Trophoblast cell (in vitro differentiated cells and primary cell): ENCODE data around the gene SLC6A19.

Source experiments
- DNase-seq, 2 donors: peaks; one replicate each; pipeline ENCODE4 v3.0.0-alpha.2; 2016
- H2AFZ ChIP-seq: 2 replicates; pipeline ENCODE4 v1.6.1; 2013; ENCODE audit warnings: low read length, moderate library complexity, mild to moderate bottlenecking; ENCODE audit not compliant: insufficient read depth, poor library complexity
- H2AK5ac ChIP-seq: 2 replicates; pipeline ENCODE4 v1.6.1; 2013; ENCODE audit warnings: mild to moderate bottlenecking, low read length
- H2BK120ac ChIP-seq: 2 replicates; pipeline ENCODE4 v1.6.1; 2013; ENCODE audit warnings: low read length, mild to moderate bottlenecking, moderate library complexity; ENCODE audit not compliant: insufficient read depth, poor library complexity
- H2BK12ac ChIP-seq: 2 replicates; pipeline ENCODE4 v1.6.1; 2013; ENCODE audit warnings: mild to moderate bottlenecking, low read length, moderate library complexity
- H2BK5ac ChIP-seq: 2 replicates; pipeline ENCODE4 v1.6.1; 2013; ENCODE audit warnings: low read length, low read depth, moderate library complexity, mild to moderate bottlenecking; ENCODE audit not compliant: poor library complexity
- H3K14ac ChIP-seq: 2 replicates; pipeline ENCODE4 v1.6.1; 2013; ENCODE audit warnings: mild to moderate bottlenecking, low read length
- H3K18ac ChIP-seq: 2 replicates; pipeline ENCODE4 v1.6.1; 2013; ENCODE audit warnings: mild to moderate bottlenecking, low read length
- H3K23ac ChIP-seq: 2 replicates; pipeline ENCODE4 v1.6.1; 2013; ENCODE audit warnings: low read length
- H3K27ac ChIP-seq: 2 replicates; pipeline ENCODE4 v1.5.1; 2013; ENCODE audit warnings: low read depth, mild to moderate bottlenecking, inconsistent platforms, low read length, moderate library complexity
- H3K27me3 ChIP-seq: 2 replicates; pipeline ENCODE4 v1.6.1; 2013; ENCODE audit warnings: inconsistent platforms, mild to moderate bottlenecking, low read length, moderate library complexity; ENCODE audit not compliant: insufficient read depth
- H3K36me3 ChIP-seq, 2 experiments: 1 replicate in 1 of 2; 2 replicates in 1 of 2; pipeline ENCODE4 v1.6.1; 2013; ENCODE audit warnings: low read length in 2 of 2, mild to moderate bottlenecking in 2 of 2, moderate library complexity in 1 of 2; ENCODE audit not compliant: insufficient read depth in 2 of 2, control insufficient read depth in 1 of 2
- H3K4ac ChIP-seq: 2 replicates; pipeline ENCODE4 v1.6.1; 2013; ENCODE audit warnings: low read depth, mild to moderate bottlenecking, low read length, moderate library complexity
- H3K4me1 ChIP-seq, 2 experiments: 1 replicate in 1 of 2; 2 replicates in 1 of 2; pipeline ENCODE4 v1.6.1; 2013; ENCODE audit warnings: low read length in 2 of 2, mild to moderate bottlenecking in 2 of 2, moderate library complexity in 1 of 2; ENCODE audit not compliant: insufficient read depth in 2 of 2, control insufficient read depth in 1 of 2
- H3K4me2 ChIP-seq: 2 replicates; pipeline ENCODE4 v1.6.1; 2013; ENCODE audit warnings: inconsistent platforms, mild to moderate bottlenecking, low read length, moderate library complexity
- H3K4me3 ChIP-seq: 2 replicates; pipeline ENCODE4 v1.5.1; 2013; ENCODE audit warnings: mild to moderate bottlenecking, low read depth, low read length, inconsistent platforms
- H3K79me1 ChIP-seq: one replicate; pipeline ENCODE4 v1.6.1; 2013; ENCODE audit warnings: low read length
- H3K79me2 ChIP-seq: 2 replicates; pipeline ENCODE4 v1.6.1; 2013; ENCODE audit warnings: low read length, mild to moderate bottlenecking; ENCODE audit not compliant: control insufficient read depth, insufficient read depth, poor library complexity
- H3K9ac ChIP-seq: 2 replicates; pipeline ENCODE4 v1.6.1; 2013; ENCODE audit warnings: mild to moderate bottlenecking, low read length
- H3K9me3 ChIP-seq: 2 replicates; pipeline ENCODE4 v1.6.1; 2013; ENCODE audit warnings: low read depth, mild to moderate bottlenecking, control low read depth, inconsistent platforms, low read length; ENCODE audit not compliant: insufficient read depth
- H4K12ac ChIP-seq: 2 replicates; pipeline ENCODE4 v1.6.1; 2013; ENCODE audit warnings: low read depth, mild to moderate bottlenecking, low read length, moderate library complexity
- H4K8ac ChIP-seq: 2 replicates; pipeline ENCODE4 v1.6.1; 2013; ENCODE audit warnings: low read depth, mild to moderate bottlenecking, low read length, moderate library complexity
- H4K91ac ChIP-seq: one replicate; pipeline ENCODE4 v1.6.1; 2013; ENCODE audit warnings: low read depth, mild to moderate bottlenecking, low read length, moderate library complexity
- WGBS: extraction: QIAGEN DNeasy Blood & Tissue Kit; methylation state at CpG from one replicate; pipeline ENCODE4 v1.1.7; 2013; ENCODE audit warnings: missing lambda C conversion rate; ENCODE audit not compliant: insufficient read length, insufficient coverage; ENCODE audit errors: extremely low coverage; 5-methylcytosine and 5-hydroxymethylcytosine counted together

SLC6A19 gene

DNA sequence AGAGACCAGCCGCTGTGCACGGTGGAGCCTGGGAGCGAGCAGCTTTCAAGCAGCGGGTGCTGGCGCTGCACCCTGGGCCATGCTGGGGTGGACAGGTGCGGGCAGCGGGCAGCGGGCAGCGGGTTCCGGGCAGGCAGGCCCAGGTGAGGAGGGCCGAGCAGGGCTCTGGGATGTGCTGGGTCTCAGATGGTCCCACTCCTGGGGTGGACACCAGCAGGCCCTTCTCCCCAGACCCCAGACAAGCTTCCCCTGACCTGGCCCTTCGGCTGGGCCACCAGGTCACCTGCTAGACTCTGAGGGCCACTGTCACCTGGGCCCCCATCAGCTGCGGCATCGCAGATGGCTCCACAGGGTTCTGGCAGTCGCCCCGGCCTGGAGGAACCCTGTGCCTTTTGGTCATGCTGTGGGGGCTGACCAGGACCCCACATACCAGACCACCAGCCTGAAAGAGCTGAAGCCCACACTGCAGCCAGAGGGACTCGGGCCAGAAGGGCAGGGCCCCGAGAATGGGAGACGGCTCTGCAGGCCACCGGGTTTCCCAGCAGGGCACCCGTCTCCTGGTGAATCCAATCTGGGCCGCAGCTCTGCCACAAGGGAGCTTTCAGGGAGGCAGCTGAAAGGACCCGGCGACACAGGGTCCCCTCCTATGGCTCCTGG lies 2.0 kb downstream of the SLC6A19 start:
- Histone ChIP-seq H3K18ac (no peak overlapping the region), H2AFZ (no peak overlapping the region), H3K79me2 (no peaks in the 10 kb centered on the region), H3K27me3 (no peaks in the 10 kb centered on the region), H3K36me3 (no peaks in the 10 kb centered on the region), H3K23ac (no peak overlapping the region), H3K9me3 (peaks cover 2% of the 10 kb centered on the region), H2BK5ac (no peak overlapping the region), H4K8ac (no peak overlapping the region), H3K4me3 (no peak overlapping the region), H4K91ac (no peak overlapping the region), H3K4me2 (no peak overlapping the region), H3K14ac (no peak overlapping the region), H2BK120ac (no peak overlapping the region), H3K27ac (no peak overlapping the region), H3K79me1 (no peaks in the 10 kb centered on the region), H3K4ac (no peak overlapping the region), H3K4me1 (no peaks in the 10 kb centered on the region), H2BK12ac (no peak overlapping the region), H2AK5ac (no peak overlapping the region), H4K12ac (no peak overlapping the region), H3K9ac (no peak overlapping the region)
- no peak for DNase-seq
- no CpG with 5 or more reads among the region's 24 CpGs for WGBS

DNA sequence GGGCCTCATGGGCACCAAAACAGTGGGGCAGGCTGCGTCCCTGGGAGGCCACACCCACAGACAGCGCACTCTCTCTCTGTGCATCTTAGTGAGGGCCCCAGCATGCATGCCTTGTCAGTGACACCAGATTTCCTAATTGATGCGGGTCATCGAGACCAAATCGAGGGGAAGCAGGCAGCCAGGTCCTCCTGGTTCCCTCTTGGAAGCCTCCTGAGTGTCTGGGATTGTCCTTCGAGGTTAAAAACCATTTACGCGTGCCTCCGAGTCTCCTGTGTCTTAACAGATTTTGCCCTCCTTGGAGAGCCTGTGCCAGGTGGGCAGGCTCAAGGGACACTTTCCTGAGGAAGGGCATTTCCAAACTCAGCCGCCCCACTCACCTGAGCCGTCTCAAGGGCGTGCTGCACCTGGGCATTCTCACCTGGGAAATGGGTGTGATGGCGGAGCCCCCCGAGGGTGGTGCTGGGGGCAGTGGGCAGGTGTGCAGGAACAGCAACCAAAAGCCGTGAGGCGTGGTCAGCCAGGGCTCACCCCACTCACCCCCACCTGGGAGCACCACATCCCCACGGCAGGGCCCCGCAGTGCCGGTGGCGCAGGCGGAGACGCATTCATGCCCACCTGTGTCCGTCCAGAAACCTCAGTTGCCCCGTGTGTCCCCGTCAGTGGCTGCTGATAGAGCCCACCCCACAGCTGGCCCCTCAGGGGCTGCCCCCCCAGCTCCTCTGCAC lies 2.7 kb downstream of the SLC6A19 start:
- H3K79me1 ChIP-seq: no peaks in the 10 kb centered on the region
- no peak overlapping the region for H3K23ac ChIP-seq
- peaks cover 2% of the 10 kb centered on the region for H3K9me3 ChIP-seq
- H3K79me2 ChIP-seq: no peaks in the 10 kb centered on the region
- H3K9ac ChIP-seq: no peak overlapping the region
- WGBS: no CpG with 5 or more reads among the region's 25 CpGs
- no peak overlapping the region for H2BK5ac ChIP-seq
- H3K36me3 ChIP-seq: no peaks in the 10 kb centered on the region
- no peak overlapping the region for H3K4me3 ChIP-seq
- H2BK120ac ChIP-seq: no peak overlapping the region
- no peak overlapping the region for H2AK5ac ChIP-seq
- no peak overlapping the region for H2BK12ac ChIP-seq
- H4K91ac ChIP-seq: no peak overlapping the region
- no peak overlapping the region for H3K14ac ChIP-seq
- peak; percentile 15 to 59 for DNase-seq
- H3K4ac ChIP-seq: no peak overlapping the region
- H3K27me3 ChIP-seq: no peaks in the 10 kb centered on the region
- H3K4me1 ChIP-seq: no peaks in the 10 kb centered on the region
- no peak overlapping the region for H2AFZ ChIP-seq
- no peak overlapping the region for H3K18ac ChIP-seq
- no peak overlapping the region for H4K8ac ChIP-seq
- no peak overlapping the region for H3K4me2 ChIP-seq
- H4K12ac ChIP-seq: no peak overlapping the region
- no peak overlapping the region for H3K27ac ChIP-seq

DNA sequence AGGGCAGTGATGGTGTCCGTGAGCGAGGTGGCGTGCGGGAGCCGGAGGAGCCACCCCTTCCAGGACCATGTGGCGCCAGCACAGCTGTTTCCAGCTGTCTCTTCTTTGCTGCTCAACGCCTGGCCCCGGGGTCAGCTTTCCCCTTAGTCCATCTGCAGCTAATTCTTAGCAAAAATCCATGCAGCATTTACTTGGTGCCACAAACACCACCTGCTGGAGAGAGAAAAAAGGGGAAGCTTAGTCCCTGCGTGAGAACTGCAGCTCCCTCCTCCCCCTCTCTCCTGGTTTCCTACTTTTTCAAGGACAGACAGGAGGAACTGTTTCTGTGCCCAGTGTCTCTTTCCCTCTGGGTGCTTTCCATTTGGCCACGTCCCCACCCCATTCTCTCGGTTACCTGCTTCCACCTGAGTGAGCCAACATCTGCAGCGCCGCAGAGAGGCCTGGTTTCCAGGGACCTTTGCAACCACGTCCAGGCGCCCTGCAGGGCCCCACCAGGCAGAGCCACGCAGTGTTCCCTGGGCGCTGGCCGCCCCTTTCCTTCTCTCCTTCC lies 3.4 kb downstream of the SLC6A19 start:
- Histone ChIP-seq H3K36me3 (no peaks in the 10 kb centered on the region), H3K79me1 (no peaks in the 10 kb centered on the region), H2AK5ac (no peak overlapping the region), H2BK12ac (no peak overlapping the region), H3K27ac (no peak overlapping the region), H3K23ac (no peak overlapping the region), H3K9ac (no peak overlapping the region), H3K4me1 (no peaks in the 10 kb centered on the region), H3K4me2 (no peak overlapping the region), H4K8ac (no peak overlapping the region), H2BK5ac (no peak overlapping the region), H4K91ac (no peak overlapping the region), H3K18ac (no peak overlapping the region), H3K27me3 (no peaks in the 10 kb centered on the region), H3K79me2 (no peaks in the 10 kb centered on the region), H2AFZ (no peak overlapping the region), H3K4me3 (no peak overlapping the region), H4K12ac (no peak overlapping the region), H2BK120ac (no peak overlapping the region), H3K9me3 (peaks cover 2% of the 10 kb centered on the region), H3K14ac (no peak overlapping the region), H3K4ac (no peak overlapping the region)
- peak in 1 of 2 donors; percentile 24 for DNase-seq
- no CpG with 5 or more reads among the region's 18 CpGs for WGBS

DNA sequence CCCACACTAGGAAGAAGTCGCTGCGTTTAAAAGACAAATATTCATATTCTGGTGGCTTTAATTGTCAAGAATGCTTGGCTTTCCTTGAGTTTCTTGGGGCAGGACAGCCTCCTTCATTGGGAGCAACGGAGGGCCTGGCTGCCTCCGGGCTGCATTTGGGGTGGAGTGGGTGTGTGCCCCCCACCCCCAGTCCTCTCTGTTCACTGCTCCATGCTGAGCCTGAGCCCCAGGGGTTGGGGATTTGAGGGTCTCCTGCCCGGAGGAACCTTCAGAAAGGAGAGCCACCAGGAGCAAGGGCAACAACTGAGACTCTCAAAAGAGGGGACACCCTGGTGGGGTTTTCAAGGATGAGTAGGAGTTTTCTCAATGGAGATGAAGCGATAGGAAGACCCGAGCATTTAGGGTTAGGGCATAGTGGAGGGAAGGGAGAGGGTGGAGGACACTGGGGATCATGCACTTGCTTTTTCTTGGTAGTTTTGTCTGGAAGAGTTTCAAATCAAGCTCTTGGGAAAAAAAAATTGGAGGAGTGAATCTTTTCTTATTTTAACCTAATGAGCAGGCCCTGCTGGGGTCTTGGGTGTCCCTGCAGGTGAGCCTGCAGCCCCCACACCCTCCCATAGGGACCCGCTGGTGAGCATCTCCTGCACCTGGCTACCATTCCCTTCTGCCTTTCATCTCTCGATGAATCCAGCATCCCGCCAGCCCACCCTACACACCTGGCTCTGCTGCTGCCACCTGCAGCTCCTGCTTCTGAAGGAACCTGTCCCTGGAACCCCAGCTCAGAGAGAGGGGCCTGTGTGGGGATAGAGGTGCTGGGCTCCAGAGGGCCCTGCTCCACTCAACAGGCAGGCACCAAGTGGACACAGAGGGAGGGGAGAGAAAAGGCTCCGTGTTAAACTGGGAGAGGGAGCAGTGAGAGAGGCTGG lies 4.1 kb downstream of the SLC6A19 start:
- WGBS: no CpG with 5 or more reads among the region's 11 CpGs
- Histone ChIP-seq H2AFZ (no peak overlapping the region), H3K79me1 (no peaks in the 10 kb centered on the region)

More for the DNA sequence above, 4.1 kb downstream of the SLC6A19 start:
- Histone ChIP-seq H3K27ac (no peak overlapping the region), H4K12ac (no peak overlapping the region), H3K14ac (no peak overlapping the region), H3K27me3 (no peaks in the 10 kb centered on the region), H3K79me2 (no peaks in the 10 kb centered on the region), H3K4me1 (no peaks in the 10 kb centered on the region), H2BK5ac (no peak overlapping the region), H2BK12ac (no peak overlapping the region), H3K4ac (no peak overlapping the region), H3K18ac (no peak overlapping the region), H3K9me3 (peaks cover 2% of the 10 kb centered on the region), H2BK120ac (no peak overlapping the region), H4K91ac (no peak overlapping the region), H3K36me3 (no peaks in the 10 kb centered on the region), H2AK5ac (no peak overlapping the region), H3K4me2 (no peak overlapping the region), H3K9ac (no peak overlapping the region), H4K8ac (no peak overlapping the region), H3K4me3 (no peak overlapping the region), H3K23ac (no peak overlapping the region)
- DNase-seq: no peak
